Cardiac muscle cell (in vitro differentiated cells and primary cell): ENCODE measurements around the gene GMPR2. TPM values are rescaled to one million over a fixed set of nuclear protein-coding genes. Genes with fewer than 3 reads are reported as not detected.
A peak's percentile ranks its signal among the peaks of the same experiment; 100 is the strongest.

Experiments
- DNase-seq, 2 donors: peaks; one replicate each; pipeline versions ENCODE4 v3.0.0 to v3.0.0-alpha.2; 2010 to 2017; ENCODE audit warnings: low read depth in 1 of 2, low spot score in 1 of 2
- H3K27ac ChIP-seq: fragments of 200-600 bp; sonication (generic); 2 replicates; pipeline ENCODE4 v1.5.1; 2016
- H3K27me3 ChIP-seq: fragments of 200-600 bp; sonication (generic); 2 replicates; pipeline ENCODE4 v1.6.0; 2016; ENCODE audit warnings: control low read depth
- H3K36me3 ChIP-seq: fragments of 200-600 bp; sonication (generic); 2 replicates; pipeline ENCODE4 v1.5.1; 2016; ENCODE audit warnings: control low read depth
- H3K4me1 ChIP-seq: fragments of 200-600 bp; sonication (generic); 2 replicates; pipeline ENCODE4 v1.8.1; 2017; ENCODE audit warnings: low read depth, mild to moderate bottlenecking, mixed run types
- H3K4me3 ChIP-seq: fragments of 200-600 bp; sonication (generic); 2 replicates; pipeline ENCODE4 v1.5.1; 2016; ENCODE audit warnings: mild to moderate bottlenecking
- H3K9me3 ChIP-seq: fragments of 200-600 bp; sonication (generic); 2 replicates; pipeline ENCODE4 v1.5.1; 2017; ENCODE audit warnings: low read depth, mild to moderate bottlenecking, control low read depth
- CTCF ChIP-seq: IDR thresholded peaks from 2 replicates; pipeline ENCODE4 v1.5.1; 2012; ENCODE audit warnings: low read depth, mild to moderate bottlenecking, low read length
- polyA plus RNA-seq: library from polyadenylated mRNA; unstranded; fragments of >200 nt; fragmentation: Nextera tagmentation; extraction: Ambion mirVana; gene quantifications from 2 replicates; pipeline ENCODE4 v1.2.1, GENCODE V29; 2016
- total RNA-seq: library from RNA; depleted of rRNA; stranded (reverse); fragments of >200 nt; gene quantifications from 2 replicates; pipeline ENCODE4 v1.2.3, GENCODE V29; 2016

The GMPR2 gene
- total and polyA plus RNA-seq, 2 experiments from 2014 or later = 57.6 to 59.5 TPM

- peaks cover 18% of the 10 kb centered on the region for H3K4me1 ChIP-seq
- no peak for TF ChIP-seq CTCF
- DNase-seq = no peak
- H3K4me3 ChIP-seq = no peak overlapping the region
- H3K27me3 ChIP-seq = no peaks in the 10 kb centered on the region
- no peaks in the 10 kb centered on the region for H3K9me3 ChIP-seq
- peak overlapping the region; percentile 74 for H3K27ac ChIP-seq
- no peaks in the 10 kb centered on the region for H3K36me3 ChIP-seq
Measured at GRCh38 chr14:24256960-24257359, 24.2 kb downstream of the GMPR2 start.

DNA sequence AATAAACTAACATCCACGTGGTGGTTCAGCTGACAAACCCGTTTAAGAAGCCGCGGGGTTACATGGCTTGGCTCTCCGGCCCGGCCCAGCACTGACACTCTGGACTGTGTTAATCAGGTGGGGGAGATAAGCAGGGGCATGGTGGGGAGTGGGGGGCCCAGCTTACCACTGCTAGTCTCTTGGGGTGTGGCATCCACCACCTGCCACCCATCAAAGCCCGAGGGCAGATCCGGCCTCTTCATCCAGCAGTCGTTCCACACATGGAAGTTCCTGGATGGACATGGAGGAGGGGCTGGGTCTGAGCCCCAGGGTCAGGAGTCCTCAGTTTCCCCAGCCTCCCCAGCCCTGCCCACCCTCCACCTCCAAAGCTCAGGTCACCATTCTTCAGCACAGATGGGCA is 25.4 kb downstream of the GMPR2 start:
- Histone ChIP-seq H3K36me3 (no peaks in the 10 kb centered on the region), H3K4me3 (no peak overlapping the region), H3K27ac (no peak overlapping the region), H3K9me3 (no peaks in the 10 kb centered on the region), H3K4me1 (peaks cover 18% of the 10 kb centered on the region), H3K27me3 (no peaks in the 10 kb centered on the region)
- no peak for DNase-seq
- no peak for TF ChIP-seq CTCF

DNA sequence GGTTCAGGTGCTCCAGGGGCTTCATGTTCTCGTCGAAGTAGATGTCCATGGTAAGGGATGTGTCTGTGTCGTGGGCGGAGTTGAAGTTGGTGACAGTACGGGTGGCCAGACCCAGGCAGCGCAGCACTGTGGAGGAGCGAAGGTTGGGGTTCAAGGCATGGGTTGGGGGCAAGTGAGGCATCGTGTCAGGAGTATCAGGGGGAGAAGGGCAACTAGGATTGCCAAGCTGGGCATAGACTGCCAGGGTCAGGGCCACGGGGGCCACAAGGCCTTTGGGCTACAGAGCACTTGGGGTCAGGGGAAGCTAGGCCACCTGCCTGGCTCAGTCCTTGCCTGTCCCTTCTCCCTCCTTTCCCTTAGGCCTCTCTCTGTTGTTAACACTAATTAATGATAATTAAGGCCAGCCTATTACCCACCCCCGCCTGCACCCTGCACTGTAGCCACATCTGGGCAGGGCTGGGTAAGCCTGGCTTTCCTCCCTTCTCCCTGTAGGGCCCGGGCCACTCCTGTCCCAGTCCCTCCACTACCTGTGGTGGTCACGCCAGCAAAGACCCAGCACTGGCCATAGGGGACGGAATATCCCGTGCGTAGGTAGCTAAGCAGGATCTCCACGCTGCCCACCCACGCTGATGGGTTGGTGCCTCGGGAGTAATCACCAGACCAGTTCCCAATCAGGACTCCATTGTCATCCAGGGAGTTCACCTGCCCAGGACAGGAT is 26.0 kb downstream of the GMPR2 start:
- Histone ChIP-seq H3K36me3 (no peaks in the 10 kb centered on the region), H3K4me1 (peaks cover 18% of the 10 kb centered on the region), H3K27ac (no peak overlapping the region), H3K4me3 (no peak overlapping the region), H3K27me3 (no peaks in the 10 kb centered on the region), H3K9me3 (no peaks in the 10 kb centered on the region)
- no peak for DNase-seq
- TF ChIP-seq CTCF = no peak

- Histone ChIP-seq H3K4me1 (peaks cover 18% of the 10 kb centered on the region), H3K9me3 (no peaks in the 10 kb centered on the region), H3K36me3 (no peaks in the 10 kb centered on the region), H3K27me3 (no peaks in the 10 kb centered on the region), H3K4me3 (no peak overlapping the region), H3K27ac (no peak overlapping the region)
- no peak for TF ChIP-seq CTCF
- peak in 1 of 2 donors; percentile 74 for DNase-seq
Measured at GRCh38 chr14:24259282-24260025, 26.7 kb downstream of the GMPR2 start.

DNA sequence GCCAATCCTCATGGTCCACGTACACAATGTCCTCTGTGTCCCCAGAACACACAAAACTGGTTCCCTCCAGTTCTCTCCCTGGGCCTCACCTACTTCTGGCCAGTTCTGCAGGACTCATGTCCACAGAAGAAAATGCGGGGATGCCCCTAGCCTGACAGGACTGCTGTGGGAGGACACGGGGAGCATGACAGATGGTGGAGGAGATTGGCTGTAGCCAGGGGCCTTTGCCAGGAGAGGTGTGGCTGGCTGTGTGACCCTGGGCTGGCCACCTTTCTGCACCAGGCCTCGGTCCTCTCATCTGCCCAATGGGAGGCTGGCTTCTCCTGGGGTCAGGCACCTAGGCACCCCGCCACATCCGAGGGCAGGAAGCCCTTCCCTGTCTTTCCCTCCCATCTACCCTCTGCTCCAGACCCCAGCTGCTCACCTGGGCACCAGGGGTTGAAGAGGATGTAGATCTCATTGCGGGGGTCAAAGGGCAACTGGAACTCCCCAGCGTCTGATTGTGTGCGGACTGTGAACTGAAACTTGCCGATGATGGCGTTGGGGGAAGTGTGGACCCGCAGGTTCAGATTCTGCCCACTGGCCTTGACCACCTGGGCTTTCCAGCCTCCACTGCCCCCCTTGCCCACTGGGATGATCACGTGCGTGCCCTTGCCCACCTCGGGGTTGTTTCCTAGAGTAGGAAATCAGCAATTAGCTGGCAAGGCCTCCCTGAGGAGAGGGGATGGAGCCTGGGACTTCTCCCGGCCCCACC is 27.5 kb downstream of the GMPR2 start:
- no peak for TF ChIP-seq CTCF
- peaks cover 18% of the 10 kb centered on the region for H3K4me1 ChIP-seq
- H3K27me3 ChIP-seq = no peaks in the 10 kb centered on the region

More for the DNA sequence above, 27.5 kb downstream of the GMPR2 start:
- Histone ChIP-seq H3K4me3 (no peak overlapping the region), H3K9me3 (no peaks in the 10 kb centered on the region), H3K27ac (no peak overlapping the region), H3K36me3 (no peaks in the 10 kb centered on the region)
- no peak for DNase-seq
